LHCN-M2 (cell line): ENCODE results near the gene TRIM44. TPM values are rescaled to one million over a fixed set of nuclear protein-coding genes. Genes with fewer than 3 reads are reported as not detected.
"Not testable (repeated sequence)": the region's sequence is repeated elsewhere in the genome, so short reads cannot be mapped to it uniquely, and the experiment has no call there.

Experiments
- DNase-seq: peaks from one replicate; pipeline ENCODE4 v3.0.0-alpha.2; 2012; ENCODE audit warnings: low read depth
- total RNA-seq: library from RNA; depleted of rRNA; stranded (reverse); fragments of >200 nt; gene quantifications from 2 replicates; pipeline ENCODE4 v1.2.3, GENCODE V29; 2014

The TRIM44 gene
- total RNA-seq, 1 experiment from 2014 or later = 35.9 TPM

- no peak for DNase-seq
Measured at GRCh38 chr11:35751664-35752061, 89.1 kb downstream of the TRIM44 start.

DNA sequence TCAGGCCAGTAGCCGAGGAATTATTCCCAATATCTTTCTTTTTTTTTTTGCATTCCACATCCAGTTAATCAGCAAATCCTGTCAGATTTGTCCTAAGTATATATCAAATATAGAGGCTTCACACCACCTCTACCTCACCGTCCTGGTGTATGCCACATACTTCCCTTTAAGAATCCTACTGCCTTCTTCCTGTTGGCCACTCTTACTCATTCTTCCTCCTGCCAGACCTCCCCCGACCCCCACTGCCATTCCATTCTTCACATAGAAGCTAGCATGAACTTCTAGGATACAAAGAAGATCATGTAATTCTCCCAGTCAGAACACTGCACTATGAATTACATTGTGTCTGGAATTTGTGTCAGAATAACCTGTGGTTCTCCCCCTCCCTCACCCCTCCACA, 89.5 kb downstream of the TRIM44 start:
- no peak for DNase-seq

- not testable (repeated sequence) for DNase-seq
Measured at GRCh38 chr11:35753573-35753972, 91.0 kb downstream of the TRIM44 start.

DNA sequence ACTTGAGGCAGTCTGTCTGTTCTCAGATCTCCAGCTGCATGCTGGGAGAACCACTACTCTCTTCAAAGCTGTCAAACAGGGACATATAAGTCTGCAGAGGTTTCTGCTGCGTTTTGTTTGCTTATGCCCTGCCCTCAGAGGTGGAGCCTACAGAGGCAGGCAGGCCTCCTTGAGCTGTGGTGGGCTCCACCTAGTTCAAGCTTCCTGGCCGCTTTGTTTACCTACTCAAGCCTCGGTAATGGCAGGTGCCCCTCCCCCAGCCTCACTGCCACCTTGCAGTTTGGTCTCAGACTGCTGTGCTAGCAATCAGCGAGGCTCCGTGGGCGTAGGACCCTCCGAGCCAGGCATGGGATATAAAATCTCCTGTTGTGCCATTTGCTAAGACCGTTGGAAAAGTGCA, 97.4 kb downstream of the TRIM44 start:
- DNase-seq = not testable (repeated sequence)

GRCh38 chr11:35761899-35762298, 99.3 kb downstream of the TRIM44 start:
- no peak for DNase-seq

DNA sequence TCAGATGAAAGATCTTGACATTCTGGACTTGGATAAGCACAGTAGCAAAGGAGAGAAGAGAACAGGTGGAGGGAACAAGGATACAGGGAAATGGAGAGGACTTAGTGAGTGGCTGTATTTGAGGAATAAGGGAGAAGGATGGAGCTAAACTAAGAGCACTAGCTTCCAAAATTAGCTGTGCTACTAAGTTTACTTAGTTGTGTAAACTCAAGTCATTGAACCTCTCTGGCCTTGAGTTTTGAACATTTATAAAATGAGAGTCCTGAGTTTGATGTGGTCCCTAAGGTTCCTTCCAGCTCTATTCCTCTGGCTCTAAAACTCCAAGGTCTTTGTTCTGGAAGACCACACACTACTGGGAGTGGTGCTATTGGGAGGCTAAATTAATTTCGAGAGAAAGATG, 100.7 kb downstream of the TRIM44 start:
- no peak for DNase-seq

- no peak for DNase-seq
Measured at GRCh38 chr11:35763765-35764164, 101.2 kb downstream of the TRIM44 start.

DNA sequence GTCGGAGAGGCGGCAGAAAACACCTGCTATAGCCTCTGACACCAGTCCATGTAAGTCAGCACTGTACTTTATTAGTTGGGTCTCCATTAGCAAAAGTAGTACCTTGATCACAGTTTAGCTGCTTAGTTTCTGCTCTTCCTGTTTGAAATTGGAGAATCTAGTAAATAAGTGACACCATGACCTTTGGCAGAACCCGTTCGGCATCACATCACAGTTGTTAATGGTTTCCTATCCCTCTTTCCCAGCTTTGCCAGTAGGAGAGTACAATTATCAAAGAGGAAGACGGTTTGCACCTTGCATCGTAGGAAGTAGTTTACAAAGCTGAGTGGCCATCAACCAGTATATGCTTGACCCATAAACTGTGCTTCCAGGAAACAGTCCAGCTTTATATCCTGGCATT, 101.8 kb downstream of the TRIM44 start:
- no peak for DNase-seq

DNA sequence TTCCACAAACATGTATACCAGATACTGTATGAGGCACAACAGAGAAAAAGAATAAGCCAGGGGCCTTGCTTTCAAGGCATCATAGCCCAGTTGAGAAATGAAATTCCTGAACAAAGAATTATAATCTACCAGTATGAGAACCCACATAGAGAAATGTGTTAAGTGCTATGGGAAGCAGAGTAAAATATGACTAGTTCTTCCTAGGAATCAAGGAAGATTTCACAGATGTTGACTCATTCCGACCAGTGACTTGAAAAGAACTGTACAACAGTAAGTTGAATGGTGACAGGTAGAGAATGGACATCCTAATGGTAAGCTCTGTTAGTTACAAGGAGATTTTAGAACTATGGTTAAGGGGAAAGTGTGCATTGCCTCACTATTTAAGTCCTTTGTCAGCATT, 102.6 kb downstream of the TRIM44 start:
- DNase-seq = peak; percentile 10

GRCh38 chr11:35766651-35767050, 104.1 kb downstream of the TRIM44 start:
- DNase-seq = no peak

DNA sequence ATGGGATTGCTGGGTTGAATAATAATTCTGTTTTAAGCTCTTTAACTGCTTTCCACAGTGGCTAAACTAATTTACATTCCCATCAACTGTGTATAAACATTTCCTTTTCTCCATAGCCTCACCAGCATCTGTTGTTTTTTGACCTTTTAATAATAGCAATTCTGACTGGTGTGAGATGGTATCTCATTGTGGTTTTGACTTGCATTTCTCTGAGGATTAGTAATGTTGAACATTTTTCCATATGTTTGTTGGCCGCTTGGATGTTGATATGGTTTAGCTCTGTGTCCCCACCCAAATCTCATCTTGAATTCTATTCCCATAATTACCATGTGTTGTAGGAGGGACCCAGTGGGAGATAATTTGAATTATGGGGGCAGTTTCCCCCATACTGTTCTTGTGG, 107.8 kb downstream of the TRIM44 start:
- peak; percentile 66 for DNase-seq

DNA sequence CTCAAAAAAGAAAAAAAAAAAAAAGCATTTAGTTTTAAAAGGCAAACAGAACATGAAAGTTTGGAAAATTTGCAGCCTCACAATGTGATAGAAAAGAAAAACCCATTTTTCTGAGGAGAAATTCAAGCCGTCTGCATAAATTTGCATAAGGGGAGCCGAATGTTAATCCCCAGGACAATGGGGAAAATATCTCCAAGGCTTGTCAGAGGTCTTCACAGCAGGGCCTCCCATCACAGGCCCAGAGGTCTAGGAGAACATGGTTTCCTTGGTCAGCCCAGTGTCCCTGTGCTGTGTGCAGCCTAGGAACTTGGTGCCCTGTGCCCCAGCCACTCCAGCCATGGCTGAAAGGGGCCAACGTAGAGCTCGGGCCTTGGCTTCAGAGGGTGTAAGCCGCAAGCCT, 109.1 kb downstream of the TRIM44 start:
- no peak for DNase-seq

DNA sequence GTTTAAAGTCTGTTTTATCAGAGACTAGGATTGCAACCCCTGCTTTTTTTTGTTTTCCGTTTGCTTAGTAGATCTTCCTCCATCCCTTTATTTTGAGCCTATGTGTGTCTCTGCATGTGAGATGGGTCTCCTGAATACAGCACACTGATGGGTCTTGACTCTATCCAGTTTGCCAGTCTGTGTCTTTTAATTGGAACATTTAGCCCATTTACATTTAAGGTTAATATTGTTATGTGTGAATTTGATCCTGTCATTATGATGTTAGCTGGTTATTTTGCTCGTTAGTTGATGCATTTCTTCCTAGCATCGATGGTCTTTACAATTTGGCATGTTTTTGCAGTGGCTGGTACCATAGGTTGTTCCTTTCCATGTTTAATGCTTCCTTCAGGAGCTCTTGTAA, 114.7 kb downstream of the TRIM44 start:
- not testable (repeated sequence) for DNase-seq

GRCh38 chr11:35778943-35779342, 116.4 kb downstream of the TRIM44 start:
- DNase-seq = not testable (repeated sequence)

DNA sequence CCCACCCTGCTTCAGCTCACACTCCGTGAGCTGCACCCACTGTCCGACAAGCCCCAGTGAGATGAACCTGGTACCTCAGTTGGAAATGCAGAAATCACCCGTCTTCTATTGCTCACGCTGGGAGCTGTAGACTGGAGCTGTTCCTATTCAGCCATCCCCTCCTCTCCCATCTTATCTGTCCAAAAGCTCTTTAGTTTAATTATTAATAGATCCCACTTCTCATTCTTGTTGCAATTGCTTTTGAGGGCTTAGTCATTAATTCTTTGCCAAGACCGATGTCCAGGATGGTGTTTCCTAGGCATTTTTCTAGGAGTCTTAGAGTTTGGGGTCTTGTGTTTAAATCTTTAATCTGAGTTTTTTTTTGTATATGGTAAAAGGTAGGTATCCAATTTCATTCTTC, 116.8 kb downstream of the TRIM44 start:
- no peak for DNase-seq

DNA sequence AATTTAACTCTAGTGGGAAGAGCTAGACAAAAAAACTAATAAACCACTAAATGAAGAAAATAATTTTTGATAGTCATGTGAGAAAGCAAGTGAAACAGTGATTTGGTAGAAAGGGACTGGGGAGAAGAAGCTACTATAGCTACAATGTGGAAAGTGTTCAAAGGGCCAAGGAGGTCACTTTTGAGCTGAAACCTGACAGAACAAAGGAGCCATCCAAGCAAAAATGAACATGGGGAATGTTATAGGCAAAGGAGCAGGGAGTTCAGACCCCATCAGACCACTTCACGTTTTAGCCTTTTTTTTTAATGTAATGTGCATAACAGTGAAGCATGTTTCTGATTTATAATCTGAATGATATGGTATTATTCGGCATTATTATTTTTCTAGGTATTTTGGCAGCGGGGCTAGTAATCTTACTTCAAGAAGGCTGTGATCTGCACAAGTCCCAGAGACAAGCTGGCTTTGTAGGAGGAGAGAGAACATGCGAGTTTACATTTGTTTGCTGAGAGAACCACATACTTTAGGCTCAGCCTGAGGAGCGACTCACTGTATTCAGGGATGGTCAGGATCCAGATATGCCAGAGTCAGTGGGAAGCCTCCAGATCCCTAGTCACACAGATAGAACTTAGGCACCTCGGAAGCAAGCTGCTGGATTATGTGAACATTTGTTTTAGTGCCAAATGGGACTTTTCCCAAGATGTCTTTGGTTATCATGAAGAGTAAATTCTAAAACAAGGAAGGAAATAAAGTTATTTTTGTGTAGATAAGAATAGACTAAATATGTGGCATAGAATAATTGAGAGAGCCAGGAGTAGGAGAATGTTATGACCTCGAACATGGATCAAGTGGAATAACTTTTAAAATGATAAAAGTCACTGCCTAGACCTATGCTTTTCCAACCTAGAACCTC, 118.6 kb downstream of the TRIM44 start:
- peak; percentile 75 for DNase-seq

DNA sequence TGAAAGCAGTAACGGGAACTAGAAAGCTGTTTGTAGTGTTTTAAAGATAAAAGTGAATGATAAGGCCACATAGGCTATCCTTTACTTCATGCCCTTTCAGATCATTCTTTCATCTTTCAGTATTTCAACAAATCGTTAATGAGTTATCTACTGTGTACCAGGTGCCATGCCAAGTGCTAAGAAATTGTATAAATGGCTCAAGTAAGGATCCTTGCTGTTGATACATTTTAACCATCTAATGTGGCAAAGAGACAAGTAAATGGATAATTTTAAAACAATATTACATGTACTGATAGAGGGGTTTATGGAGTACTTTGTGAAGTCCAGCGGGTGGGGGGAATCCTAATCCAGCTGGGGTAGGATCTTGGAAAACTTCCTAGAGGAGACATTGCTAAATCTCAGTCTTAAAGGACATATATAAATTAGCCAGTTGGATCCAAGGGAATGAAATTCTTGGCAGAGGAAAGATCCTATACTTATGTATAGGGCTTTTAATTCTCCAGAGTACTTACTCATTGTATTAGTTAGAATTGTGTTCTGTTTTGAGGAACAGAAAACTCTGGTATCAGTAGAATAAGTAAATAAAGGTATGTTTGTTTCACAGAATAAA, 119.4 kb downstream of the TRIM44 start:
- DNase-seq = no peak

DNA sequence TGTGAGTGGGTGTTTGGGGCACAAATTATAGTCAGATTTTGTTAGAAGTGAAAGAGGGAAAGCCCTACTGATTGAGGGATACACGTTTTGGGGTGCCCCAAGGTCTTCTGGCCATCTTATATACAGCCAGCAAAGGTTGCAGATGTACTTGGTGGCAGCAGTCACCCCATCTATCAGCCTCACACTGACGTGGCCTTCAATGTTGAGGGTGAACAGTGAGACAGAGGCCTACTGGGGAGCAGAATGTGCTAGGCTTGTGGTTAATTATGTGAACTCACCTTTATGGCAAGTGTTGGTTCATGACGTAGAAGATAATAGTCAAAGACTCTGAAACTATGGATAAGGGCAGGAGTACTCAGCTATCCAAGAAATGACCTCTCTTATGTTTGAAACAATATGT, 121.2 kb downstream of the TRIM44 start:
- no peak for DNase-seq

- DNase-seq = no peak
Measured at GRCh38 chr11:35784699-35785098, 122.1 kb downstream of the TRIM44 start.

- DNase-seq = peak; percentile 58
Measured at GRCh38 chr11:35785287-35786167, 123.0 kb downstream of the TRIM44 start.

- DNase-seq = no peak
Measured at GRCh38 chr11:35786188-35786587, 123.6 kb downstream of the TRIM44 start.

GRCh38 chr11:35787013-35787504, 124.5 kb downstream of the TRIM44 start:
- no peak for DNase-seq
